A549 (cell line): ENCODE data around the gene RAD51B. TPM values are rescaled to one million over a fixed set of nuclear protein-coding genes. Genes with fewer than 3 reads are reported as not detected.

Experiments used
- ATAC-seq, 2 experiments: fragments of 200-7000 bp in 1 of 2; fragments of >200 bp in 1 of 2; cut with Nextera tagmentation in 1 of 2; cut with Tn5 transposase in 1 of 2; 3 replicates each; pipeline versions ENCODE4 v1.8.0 to v1.9.1; 2018 to 2020; ENCODE audit warnings: mild to moderate bottlenecking in 1 of 2, moderate library complexity in 1 of 2
- CTCF ChIA-PET: fragments of 300-600 bp; sonication (Branson Sonifier 250); formaldehyde crosslinking; extraction: SDS; loops from one replicate; lab custom pipeline; 2021; ENCODE audit warnings: antibody characterized with exemption, inconsistent platforms; lab: Yijun Ruan, JAX
- POLR2A ChIA-PET: fragments of 350-600 bp; formaldehyde crosslinking; extraction: SDS; loops from one replicate; lab custom pipeline; 2021; ENCODE audit warnings: antibody characterized with exemption, inconsistent platforms; lab: Yijun Ruan, JAX
- DNase-seq, 2 experiments: peaks; one replicate each; pipeline versions ENCODE4 v3.0.0 to v3.0.0-alpha.2; 2011 to 2016; ENCODE audit warnings: low read depth in 1 of 2, low spot score in 1 of 2
- FAIRE-seq: peaks from 2 replicates; lab custom pipeline; 2011; peaks lifted over from hg19 to GRCh38; lab: Jason Lieb, UNC
- H3K27ac ChIP-seq, 2 experiments: fragments of >200 bp; sonication (Bioruptor Twin); formaldehyde crosslinking; 3 replicates each; pipeline ENCODE4 v1.5.1; 2016 to 2017
- H3K4me1 ChIP-seq: fragments of >200 bp; sonication (Bioruptor Twin); formaldehyde crosslinking; 3 replicates; pipeline ENCODE4 v1.6.1; 2016
- H3K4me2 ChIP-seq: fragments of >200 bp; sonication (Bioruptor Twin); formaldehyde crosslinking; 3 replicates; pipeline ENCODE4 v1.6.1; 2016
- H3K4me3 ChIP-seq: fragments of >200 bp; sonication (Bioruptor Twin); formaldehyde crosslinking; 3 replicates; pipeline ENCODE4 v1.5.1; 2016
- H3K9me3 ChIP-seq: fragments of >200 bp; sonication (Bioruptor Twin); formaldehyde crosslinking; 3 replicates; pipeline ENCODE4 v1.6.1; 2016
- ATOH8 ChIP-seq: fragments of 250-450 bp; sonication (Bioruptor Pico); IDR thresholded peaks from 2 replicates; pipeline ENCODE4 v1.5.0; 2020; ENCODE audit warnings: low read depth, mild to moderate bottlenecking, moderate library complexity
- CBX2 ChIP-seq: fragments of 200-600 bp; sonication (generic); IDR thresholded peaks from 2 replicates; pipeline ENCODE4 v1.6.1; 2016; ENCODE audit warnings: low read depth, mild to moderate bottlenecking, borderline replicate concordance
- EHF ChIP-seq: fragments of 250-450 bp; sonication (Bioruptor Pico); IDR thresholded peaks from 2 replicates; pipeline ENCODE4 v1.5.0; 2020; ENCODE audit warnings: mild to moderate bottlenecking
- EP300 ChIP-seq, 2 experiments: fragments of >200 bp; sonication (Bioruptor Twin); formaldehyde crosslinking; IDR thresholded peaks; 2 replicates in 1 of 2; 3 replicates in 1 of 2; pipeline ENCODE4 v1.6.1; 2016 to 2017
- FOSB ChIP-seq: fragments of 250-450 bp; sonication (Bioruptor Pico); IDR thresholded peaks from 2 replicates; pipeline ENCODE4 v1.5.0; 2020; ENCODE audit warnings: mild to moderate bottlenecking, moderate library complexity
- HDAC2 ChIP-seq: fragments of 200-600 bp; sonication (generic); IDR thresholded peaks from 2 replicates; pipeline ENCODE4 v1.6.1; 2016
- HOXB13 ChIP-seq: fragments of 250-450 bp; sonication (Bioruptor Pico); IDR thresholded peaks from 2 replicates; pipeline ENCODE4 v1.5.0; 2020; ENCODE audit warnings: low read depth, mild to moderate bottlenecking, moderate library complexity
- MAFK ChIP-seq: fragments of 450-650 bp; IDR thresholded peaks from 2 replicates; pipeline ENCODE4 v1.6.1; 2014; ENCODE audit not compliant: partially characterized antibody
- NFE2L2 ChIP-seq: fragments of 150-350 bp; conservative IDR thresholded peaks from 2 replicates; pipeline ENCODE4 v1.6.1; 2014; ENCODE audit warnings: low read length
- NPAS2 ChIP-seq: fragments of 250-450 bp; sonication (Bioruptor Pico); IDR thresholded peaks from 2 replicates; pipeline ENCODE4 v1.8.0; 2022; ENCODE audit warnings: mild to moderate bottlenecking, moderate library complexity, borderline replicate concordance
- NR3C1 ChIP-seq: fragments of >200 bp; sonication (Bioruptor Twin); formaldehyde crosslinking; IDR thresholded peaks from 3 replicates; pipeline ENCODE4 v1.6.1; 2017
- PBX3 ChIP-seq: IDR thresholded peaks from 2 replicates; pipeline ENCODE4 v1.6.1; 2012
- RAD21 ChIP-seq, 2 experiments: fragments of >200 bp in 1 of 2; sonication (Bioruptor Twin) in 1 of 2; formaldehyde crosslinking in 1 of 2; IDR thresholded peaks in 1 of 2; conservative IDR thresholded peaks in 1 of 2; 2 replicates in 1 of 2; 3 replicates in 1 of 2; pipeline ENCODE4 v1.6.1; 2012 to 2018; ENCODE audit warnings: inconsistent platforms in 1 of 2
- RFX5 ChIP-seq: fragments of 450-650 bp; IDR thresholded peaks from 2 replicates; pipeline ENCODE4 v1.7.1; 2014; ENCODE audit warnings: antibody characterized with exemption, mild to moderate bottlenecking, moderate library complexity
- USF2 ChIP-seq: fragments of 450-650 bp; IDR thresholded peaks from 2 replicates; pipeline ENCODE4 v1.6.1; 2014; ENCODE audit warnings: antibody characterized with exemption
- ZC3H11A ChIP-seq: fragments of 450-650 bp; IDR thresholded peaks from 2 replicates; pipeline ENCODE4 v1.6.1; 2014; ENCODE audit warnings: antibody characterized with exemption, mild to moderate bottlenecking
- WGBS: methylation state at CpG from one replicate; pipeline ENCODE4 v1.1.6; 2017; ENCODE audit errors: missing lambda C conversion rate; 5-methylcytosine and 5-hydroxymethylcytosine counted together
- polyA plus RNA-seq, 4 experiments: library from polyadenylated mRNA; depleted of rRNA in 3 of 4; stranded (reverse); fragments of >200 nt; fragmentation: RNase III in 1 of 4; extraction: RNeasy Plus Mini Kit Qiagen cat#74134 plus additional on column Dnase treatment in 1 of 4; gene quantifications; 2 replicates in 3 of 4; 3 replicates in 1 of 4; pipeline ENCODE4 v1.2.3, GENCODE V29; 2011 to 2017

The RAD51B gene
- polyA plus RNA-seq, 2 of the 4 experiments (the other 2 are of a cell fraction) = 7.2 to 10.8 TPM

- TF ChIP-seq NPAS2 (CRISPR knock-in tag) (no peak), USF2 (no peak), NR3C1 (no peak), RFX5 (no peak), HDAC2 (no peak), NFE2L2 (no peak)
These were observed 321.9 kb downstream of the RAD51B start (continued) for GRCh38 chr14:68141281-68142088.

- H3K9me3 ChIP-seq = peaks cover 7% of the 10 kb centered on the region
- H3K4me1 ChIP-seq = peaks cover 92% of the 10 kb centered on the region
- WGBS = 67% methylated on average over 4 of the region's 4 CpGs
- ATAC-seq (no peak), DNase-seq (peak in 1 of 2 experiments; percentile 72)
- POLR2A ChIA-PET = interaction anchor here (1.4 to 4.9 kb wide), 5 partner anchors 15 to 650 kb away, joined by 4 to 34 read pairs (median 5); partner anchors contain the start of gene ZFP36L1
- H3K27ac ChIP-seq = peak overlapping the region; percentile 93 to 98
- H3K4me2 ChIP-seq = peak overlapping the region; percentile 77
- CTCF ChIA-PET = interaction anchor here (0.7 to 2.9 kb wide), 8 partner anchors 17 to 701 kb away, joined by 3 to 15 read pairs (median 3); no protein-coding TSS in a partner anchor
- no peak overlapping the region for H3K4me3 ChIP-seq
- TF ChIP-seq PBX3 = no peak
- peak in 1 of 2 experiments; percentile 32; a peak in 1 of 5 replicates for TF ChIP-seq EP300 (IDR thresholded peaks at IDR 0.05)
- TF ChIP-seq HOXB13 = peak; percentile 67; the same call in 1 of the 2 replicates
- TF ChIP-seq FOSB = 0 out of 2 replicates have a peak, but pooled peaks have one; percentile 55
- no peak for TF ChIP-seq ZC3H11A
- peak; percentile 50 for TF ChIP-seq MAFK
- TF ChIP-seq, all 56 proteins: peak for 4
- FAIRE-seq = no peak
These were observed 323.8 kb downstream of the RAD51B start for GRCh38 chr14:68143341-68143841.

- ATAC-seq (no peak), FAIRE-seq (no peak), DNase-seq (peak in 1 of 2 experiments; percentile 46)
- Histone ChIP-seq H3K9me3 (peaks cover 14% of the 10 kb centered on the region), H3K4me3 (no peak overlapping the region), H3K4me1 (peaks cover 85% of the 10 kb centered on the region), H3K4me2 (peak overlapping the region; percentile 77), H3K27ac (peak overlapping the region; percentile 93 to 98)
- POLR2A ChIA-PET = interaction anchor here (1.4 to 4.9 kb wide), 5 partner anchors 14 to 649 kb away, joined by 4 to 34 read pairs (median 5); partner anchors contain the start of gene ZFP36L1
- no peak for TF ChIP-seq RAD21 (conservative IDR thresholded peaks at IDR 0.05 in 1 of 2, IDR thresholded peaks at IDR 0.05 in 1 of 2)
- no peak for TF ChIP-seq CBX2
- 0 out of 2 replicates have a peak, but pooled peaks have one; percentile 25 for TF ChIP-seq EHF (CRISPR knock-in tag)
- 0 out of 2 replicates have a peak, but pooled peaks have one; percentile 43 for TF ChIP-seq ATOH8 (CRISPR knock-in tag)
- CTCF ChIA-PET = interaction anchor here (1.1 to 2.9 kb wide), 3 partner anchors 50 to 200 kb away, joined by 3 to 15 read pairs (median 4); no protein-coding TSS in a partner anchor
- WGBS = 84% methylated on average over 3 of the region's 3 CpGs
These were observed 324.6 kb downstream of the RAD51B start for GRCh38 chr14:68144051-68144681.
